Skeletal muscle satellite cell (primary cell): ENCODE data around the gene DAB2IP.

ENCODE experiments used
- H3K27me3 ChIP-seq: 2 replicates; pipeline ENCODE4 v1.7.0; 2013; ENCODE audit warnings: low read length; ENCODE audit not compliant: control insufficient read depth, insufficient read depth
- H3K36me3 ChIP-seq: 2 replicates; pipeline ENCODE4 v1.7.0; 2013; ENCODE audit warnings: mild to moderate bottlenecking, control low read depth, low read length; ENCODE audit not compliant: insufficient read depth
- H3K4me1 ChIP-seq: 2 replicates; pipeline ENCODE4 v1.7.0; 2013; ENCODE audit warnings: low read length; ENCODE audit not compliant: control insufficient read depth, insufficient read depth
- H3K4me2 ChIP-seq: 2 replicates; pipeline ENCODE4 v1.7.0; 2013; ENCODE audit warnings: mild to moderate bottlenecking, low read length
- H3K4me3 ChIP-seq: 2 replicates; pipeline ENCODE4 v1.7.0; 2013; ENCODE audit warnings: low read length
- H3K9ac ChIP-seq: 2 replicates; pipeline ENCODE4 v1.7.0; 2013; ENCODE audit warnings: mild to moderate bottlenecking, low read depth, low read length, moderate library complexity
- H3K9me3 ChIP-seq: replicated peaks from 2 replicates; pipeline ENCODE4 v1.7.0; 2013; ENCODE audit warnings: mild to moderate bottlenecking, control low read depth, low read length

DAB2IP gene

DNA sequence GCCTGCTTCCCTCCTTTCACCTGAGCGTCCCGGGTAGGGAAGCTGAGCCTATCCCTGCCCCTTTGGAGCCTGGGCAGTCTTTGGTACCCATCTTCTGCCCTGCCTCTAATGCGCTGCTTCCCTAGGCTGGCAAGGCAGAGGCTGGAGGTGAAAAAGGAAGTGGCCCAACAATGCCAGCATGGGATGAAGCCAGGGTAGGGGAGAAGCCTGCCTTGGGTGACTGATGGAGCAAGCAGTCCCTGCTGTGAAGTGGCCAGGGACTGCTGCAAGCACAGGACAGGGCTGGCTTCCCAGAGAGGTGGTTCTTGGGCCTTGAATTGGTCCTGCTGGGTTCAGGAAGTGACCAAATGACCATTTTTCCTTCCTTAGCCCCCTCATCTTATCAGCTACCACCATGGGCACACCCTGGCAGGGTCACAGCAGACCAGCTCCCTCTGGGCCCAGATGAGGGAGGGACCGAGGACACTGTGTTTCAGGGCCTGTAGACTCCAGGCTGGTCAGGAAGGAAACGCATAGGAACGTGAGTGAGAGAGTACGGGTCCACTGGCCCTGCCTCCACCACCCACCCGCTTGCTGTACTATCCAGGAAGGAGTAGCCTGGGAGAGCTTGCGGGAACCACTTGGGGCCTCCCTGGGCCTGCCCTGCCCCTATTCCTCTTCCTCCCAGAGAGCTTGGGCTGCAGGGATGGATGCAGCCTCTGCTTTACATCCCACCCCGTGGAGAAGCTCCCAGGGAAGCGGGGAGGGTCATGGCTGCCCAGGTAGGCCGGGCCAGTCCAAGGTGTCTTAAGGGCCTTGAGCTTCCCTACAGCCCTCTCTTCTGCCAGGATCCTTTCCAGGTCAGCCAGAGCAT, 102.6 kb downstream of the DAB2IP start:
- peaks cover 10% of the 10 kb centered on the region for H3K36me3 ChIP-seq
- H3K9me3 ChIP-seq: no peaks in the 10 kb centered on the region
- peaks cover 7% of the 10 kb centered on the region for H3K4me1 ChIP-seq
- H3K27me3 ChIP-seq: no peaks in the 10 kb centered on the region
- H3K4me2 ChIP-seq: no peak overlapping the region
- H3K9ac ChIP-seq: no peak overlapping the region
- no peak overlapping the region for H3K4me3 ChIP-seq

DNA sequence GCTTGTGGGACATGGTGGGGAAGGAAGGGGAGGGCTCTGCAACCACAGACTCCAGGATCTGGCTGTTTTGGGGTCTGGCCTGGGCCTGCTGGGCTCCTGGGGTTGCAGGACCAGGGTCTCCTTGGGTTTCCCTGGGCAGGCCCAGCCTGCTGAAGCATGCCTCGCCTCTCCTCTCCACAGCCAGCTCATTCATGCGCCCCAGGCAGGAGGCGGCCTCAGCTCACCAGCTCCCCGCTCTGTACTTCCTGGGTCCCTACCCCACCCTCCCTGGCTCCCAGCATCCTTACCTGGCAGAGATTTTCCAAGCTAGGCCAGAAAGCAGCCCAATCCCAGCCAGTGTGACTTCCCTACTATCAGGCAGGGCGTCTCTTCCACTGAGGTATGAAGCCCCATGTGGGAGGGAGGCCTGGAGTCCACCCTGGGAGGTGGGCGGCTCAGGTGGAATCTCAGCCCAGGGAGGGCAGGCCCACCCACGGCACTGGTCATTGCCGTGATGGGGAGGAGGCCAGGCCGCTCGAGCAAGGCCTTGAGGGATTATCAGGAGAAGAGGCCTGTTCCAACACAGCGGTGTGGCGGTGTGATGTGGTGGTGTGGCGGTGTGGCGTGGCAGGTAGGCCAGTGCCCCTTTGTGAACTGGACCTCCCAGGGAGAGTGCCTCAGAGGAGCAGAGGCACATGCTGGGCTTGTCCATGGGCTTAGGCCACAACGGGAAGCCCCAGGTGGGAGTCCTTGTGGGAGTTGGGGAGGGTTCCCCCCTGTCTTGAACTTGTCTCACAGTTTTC, 103.4 kb downstream of the DAB2IP start:
- no peak overlapping the region for H3K9ac ChIP-seq
- H3K4me3 ChIP-seq: no peak overlapping the region
- H3K4me2 ChIP-seq: no peak overlapping the region
- H3K27me3 ChIP-seq: no peaks in the 10 kb centered on the region
- no peaks in the 10 kb centered on the region for H3K9me3 ChIP-seq
- H3K36me3 ChIP-seq: peaks cover 19% of the 10 kb centered on the region
- no peaks in the 10 kb centered on the region for H3K4me1 ChIP-seq

DNA sequence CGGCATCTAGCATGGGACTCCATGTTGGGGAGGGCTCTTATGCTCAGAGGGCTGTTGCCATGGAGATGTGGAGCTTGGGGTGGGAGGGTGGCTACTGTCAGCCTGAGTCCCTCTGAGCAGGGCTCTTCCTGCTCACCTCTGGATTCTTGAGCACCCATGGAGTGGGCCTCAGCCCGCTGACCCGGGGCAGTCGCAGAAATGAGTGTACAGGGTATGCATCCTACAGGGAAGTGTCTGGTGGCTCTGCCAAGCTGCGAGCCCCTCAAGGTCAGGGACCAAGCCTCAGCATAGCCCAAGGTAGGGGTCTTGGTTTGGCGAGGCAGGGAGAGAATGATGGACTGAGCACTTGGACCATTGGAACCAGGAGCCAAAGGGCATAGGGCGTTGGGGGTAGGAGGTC, 104.1 kb downstream of the DAB2IP start:
- no peak overlapping the region for H3K9ac ChIP-seq
- H3K4me2 ChIP-seq: no peak overlapping the region
- H3K4me3 ChIP-seq: no peak overlapping the region
- no peaks in the 10 kb centered on the region for H3K4me1 ChIP-seq
- H3K36me3 ChIP-seq: peaks cover 26% of the 10 kb centered on the region
- no peaks in the 10 kb centered on the region for H3K27me3 ChIP-seq
- H3K9me3 ChIP-seq: no peaks in the 10 kb centered on the region

DNA sequence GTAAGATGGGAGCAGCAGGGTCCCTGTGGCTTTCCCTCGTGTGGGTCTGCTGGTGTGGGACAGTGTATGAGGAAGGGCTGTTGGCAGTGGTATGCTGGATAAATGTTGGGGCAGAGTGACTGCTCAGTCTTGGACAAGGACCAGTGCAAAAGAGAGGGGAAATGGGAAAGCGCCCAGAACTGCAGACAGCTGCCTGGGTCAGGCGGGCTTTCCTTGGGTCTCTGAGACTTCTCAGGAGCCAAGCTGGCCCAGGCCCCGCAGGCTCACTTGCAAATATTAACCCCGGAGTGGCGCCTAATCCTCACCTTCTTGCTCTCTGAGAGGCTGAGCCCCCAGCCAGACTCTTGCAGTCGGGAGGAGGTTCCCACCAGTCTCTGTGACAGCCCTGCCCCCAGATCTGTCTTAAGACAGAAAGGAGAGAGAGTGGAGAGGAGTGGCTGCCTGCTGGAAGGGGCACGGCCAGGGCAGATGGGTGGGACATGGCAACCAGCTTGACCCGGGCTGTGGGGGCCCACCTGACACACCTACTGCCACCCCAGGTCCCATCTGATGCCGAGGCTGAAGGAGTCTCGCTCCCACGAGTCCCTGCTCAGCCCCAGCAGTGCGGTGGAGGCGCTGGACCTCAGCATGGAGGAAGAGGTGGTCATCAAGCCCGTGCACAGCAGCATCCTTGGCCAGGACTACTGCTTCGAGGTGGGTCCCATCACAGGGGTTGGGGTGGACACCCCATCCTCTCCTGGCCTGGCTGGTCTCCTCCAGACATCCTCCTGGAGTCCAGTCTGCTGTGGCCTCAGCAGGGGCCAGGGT, 105.2 kb downstream of the DAB2IP start:
- peaks cover 33% of the 10 kb centered on the region for H3K36me3 ChIP-seq
- H3K4me2 ChIP-seq: no peak overlapping the region
- no peaks in the 10 kb centered on the region for H3K4me1 ChIP-seq
- no peaks in the 10 kb centered on the region for H3K9me3 ChIP-seq
- H3K4me3 ChIP-seq: no peak overlapping the region
- no peak overlapping the region for H3K9ac ChIP-seq
- no peaks in the 10 kb centered on the region for H3K27me3 ChIP-seq

DNA sequence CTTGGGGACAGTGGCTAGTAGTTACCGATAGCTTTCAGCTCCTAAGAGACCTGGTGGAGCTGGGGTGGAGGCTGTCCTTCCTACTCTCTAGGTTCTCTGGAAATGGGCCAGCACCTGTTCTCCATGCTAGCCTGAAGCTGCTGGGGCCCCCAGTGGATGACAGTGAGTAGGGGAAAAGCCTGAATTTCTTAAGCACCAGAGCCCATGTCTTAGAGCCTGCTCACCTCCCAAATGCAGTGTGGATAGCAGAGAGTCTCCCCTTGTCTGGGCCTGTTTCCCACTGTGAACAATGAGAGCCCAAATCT, 105.8 kb downstream of the DAB2IP start:
- Histone ChIP-seq H3K4me3 (no peak overlapping the region), H3K36me3 (peaks cover 33% of the 10 kb centered on the region), H3K4me1 (no peaks in the 10 kb centered on the region), H3K9ac (no peak overlapping the region), H3K9me3 (no peaks in the 10 kb centered on the region), H3K27me3 (no peaks in the 10 kb centered on the region), H3K4me2 (no peak overlapping the region)

DNA sequence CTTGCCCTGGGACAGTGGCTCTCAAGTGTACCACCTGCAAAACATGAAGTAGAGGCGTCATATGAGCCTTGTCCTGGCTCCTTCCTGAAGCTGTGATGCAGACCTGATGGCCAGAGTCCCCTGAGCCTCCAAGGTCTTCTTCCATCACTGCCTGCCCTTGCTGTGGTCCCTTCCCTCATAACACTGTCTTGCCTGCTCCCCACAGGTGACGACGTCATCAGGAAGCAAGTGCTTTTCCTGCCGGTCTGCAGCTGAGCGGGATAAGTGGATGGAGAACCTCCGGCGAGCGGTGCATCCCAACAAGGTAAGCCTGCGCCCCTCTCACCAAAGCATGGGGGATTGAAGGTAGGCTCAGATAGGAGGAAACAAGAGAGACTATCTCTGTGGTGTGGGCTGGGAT, 107.3 kb downstream of the DAB2IP start:
- no peak overlapping the region for H3K4me3 ChIP-seq
- no peaks in the 10 kb centered on the region for H3K9me3 ChIP-seq
- H3K9ac ChIP-seq: no peak overlapping the region
- H3K4me1 ChIP-seq: no peaks in the 10 kb centered on the region
- no peak overlapping the region for H3K4me2 ChIP-seq
- peaks cover 40% of the 10 kb centered on the region for H3K36me3 ChIP-seq
- H3K27me3 ChIP-seq: no peaks in the 10 kb centered on the region

DNA sequence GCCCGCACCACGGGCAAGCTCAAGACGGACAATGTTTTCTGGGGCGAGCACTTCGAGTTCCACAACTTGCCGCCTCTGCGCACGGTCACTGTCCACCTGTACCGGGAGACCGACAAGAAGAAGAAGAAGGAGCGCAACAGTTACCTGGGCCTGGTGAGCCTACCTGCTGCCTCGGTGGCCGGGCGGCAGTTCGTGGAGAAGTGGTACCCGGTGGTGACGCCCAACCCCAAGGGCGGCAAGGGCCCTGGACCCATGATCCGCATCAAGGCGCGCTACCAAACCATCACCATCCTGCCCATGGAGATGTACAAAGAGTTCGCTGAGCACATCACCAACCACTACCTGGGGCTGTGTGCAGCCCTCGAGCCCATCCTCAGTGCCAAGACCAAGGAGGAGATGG, 108.6 kb downstream of the DAB2IP start:
- Histone ChIP-seq H3K4me1 (peaks cover 8% of the 10 kb centered on the region), H3K9me3 (no peaks in the 10 kb centered on the region), H3K36me3 (peaks cover 46% of the 10 kb centered on the region), H3K9ac (no peak overlapping the region), H3K4me3 (no peak overlapping the region), H3K4me2 (no peak overlapping the region), H3K27me3 (no peaks in the 10 kb centered on the region)

DNA sequence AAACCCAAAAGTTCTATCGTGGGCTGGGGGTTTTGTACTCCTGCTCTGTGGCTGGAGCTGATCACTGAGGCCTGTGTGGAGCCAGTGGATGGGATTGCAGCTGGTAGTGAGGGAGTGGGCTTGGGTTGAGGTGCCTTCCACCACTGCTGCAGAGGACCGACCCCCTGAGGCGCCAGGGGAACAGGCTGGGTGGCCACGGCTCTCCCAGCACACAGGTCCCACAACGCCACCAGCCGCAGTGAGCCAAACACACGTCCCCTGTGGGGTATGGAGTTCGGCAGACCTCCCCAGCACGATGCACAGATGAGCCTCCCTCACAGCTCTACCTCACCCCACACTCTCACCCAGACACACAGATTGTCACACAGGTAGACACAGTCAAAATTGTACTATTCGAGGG, 109.1 kb downstream of the DAB2IP start:
- Histone ChIP-seq H3K9ac (no peak overlapping the region), H3K27me3 (no peaks in the 10 kb centered on the region), H3K4me2 (no peak overlapping the region), H3K4me1 (peaks cover 14% of the 10 kb centered on the region), H3K4me3 (no peak overlapping the region), H3K9me3 (no peaks in the 10 kb centered on the region), H3K36me3 (peaks cover 46% of the 10 kb centered on the region)

DNA sequence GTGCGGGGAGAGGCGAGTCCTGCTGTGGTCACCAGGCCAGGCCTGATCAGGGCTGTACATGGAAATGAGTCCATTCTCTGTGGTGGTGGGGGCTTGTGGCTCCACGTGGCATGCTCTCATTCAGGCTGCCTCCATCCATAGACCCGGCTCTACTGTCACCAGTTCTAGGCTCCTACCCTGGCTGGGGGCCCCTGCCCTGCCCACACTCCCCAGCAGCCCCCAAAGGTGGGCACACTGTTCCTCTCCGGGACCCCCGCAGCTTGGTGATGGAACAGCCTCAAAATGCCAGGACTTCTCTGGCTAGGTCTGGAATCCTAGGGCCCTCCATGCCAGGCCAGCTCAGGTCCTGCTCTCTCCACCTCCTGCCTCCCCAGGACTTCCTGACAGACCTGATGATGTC, 111.7 kb downstream of the DAB2IP start:
- peaks cover 59% of the 10 kb centered on the region for H3K36me3 ChIP-seq
- no peaks in the 10 kb centered on the region for H3K9me3 ChIP-seq
- H3K4me3 ChIP-seq: no peak overlapping the region
- H3K27me3 ChIP-seq: no peaks in the 10 kb centered on the region
- no peak overlapping the region for H3K4me2 ChIP-seq
- no peak overlapping the region for H3K9ac ChIP-seq
- peaks cover 19% of the 10 kb centered on the region for H3K4me1 ChIP-seq

DNA sequence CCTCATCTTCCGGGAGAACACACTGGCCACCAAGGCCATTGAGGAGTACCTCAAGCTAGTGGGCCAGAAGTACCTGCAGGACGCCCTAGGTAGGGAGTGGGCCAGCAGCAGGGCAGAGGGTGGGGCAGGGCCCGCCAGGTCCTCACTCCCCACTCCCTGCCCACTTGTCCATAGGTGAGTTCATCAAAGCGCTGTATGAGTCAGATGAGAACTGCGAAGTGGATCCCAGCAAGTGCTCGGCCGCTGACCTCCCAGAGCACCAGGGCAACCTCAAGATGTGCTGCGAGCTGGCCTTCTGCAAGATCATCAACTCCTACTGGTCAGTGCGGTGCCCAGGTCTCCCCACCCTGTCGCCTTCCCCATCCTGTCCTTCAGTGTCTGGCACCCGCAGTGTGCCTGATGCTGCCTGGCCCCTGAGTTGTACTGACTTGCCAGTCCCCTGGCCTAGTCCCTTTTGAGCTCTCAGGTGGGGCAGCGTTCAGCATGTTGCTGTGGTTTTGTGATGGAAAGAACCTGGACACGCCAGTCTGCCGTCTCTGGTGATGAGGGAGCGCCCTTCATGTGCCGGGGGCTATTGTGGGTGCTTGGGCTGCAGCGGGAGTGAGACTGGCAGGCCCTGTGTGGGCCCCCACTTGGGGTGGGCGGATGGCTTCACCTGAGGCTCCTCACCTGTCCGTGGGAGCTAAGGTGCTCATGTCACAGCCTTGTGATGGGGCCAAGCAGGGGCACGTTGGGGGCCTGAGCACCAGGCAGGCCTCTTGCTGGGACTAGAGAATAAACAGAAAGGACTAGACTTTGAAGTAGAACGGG, 112.3 kb downstream of the DAB2IP start:
- Histone ChIP-seq H3K4me3 (no peak overlapping the region), H3K27me3 (no peaks in the 10 kb centered on the region), H3K9me3 (no peaks in the 10 kb centered on the region), H3K4me1 (peaks cover 19% of the 10 kb centered on the region), H3K9ac (no peak overlapping the region), H3K4me2 (no peak overlapping the region), H3K36me3 (peaks cover 56% of the 10 kb centered on the region)

DNA sequence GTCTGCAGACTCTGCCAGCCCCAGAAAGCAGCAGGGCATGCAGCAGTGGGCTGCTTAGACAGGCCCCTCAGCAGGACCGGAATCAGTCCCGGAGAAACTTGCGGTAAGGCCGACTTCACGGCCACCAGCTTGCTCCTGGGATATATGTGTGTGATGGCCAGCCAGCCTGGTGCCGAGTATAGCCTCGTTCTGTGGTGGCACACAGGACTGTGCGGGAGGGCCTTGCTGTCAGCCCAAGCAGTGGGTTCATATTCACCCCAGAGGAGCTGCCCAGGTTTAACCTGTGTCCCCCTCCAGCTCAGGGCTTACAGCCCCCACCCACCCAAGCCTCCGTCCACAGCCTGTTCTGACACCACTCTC, 112.9 kb downstream of the DAB2IP start:
- Histone ChIP-seq H3K4me1 (peaks cover 19% of the 10 kb centered on the region), H3K4me2 (no peak overlapping the region), H3K9me3 (no peaks in the 10 kb centered on the region), H3K9ac (no peak overlapping the region), H3K36me3 (peaks cover 54% of the 10 kb centered on the region), H3K27me3 (no peaks in the 10 kb centered on the region), H3K4me3 (no peak overlapping the region)
